ENCODE results near the gene C20orf173. TPM values are rescaled to one million over a fixed set of nuclear protein-coding genes. Genes with fewer than 3 reads are reported as not detected.
A peak's percentile ranks its signal among the peaks of the same experiment; 100 is the strongest.

C20orf173 gene
- total RNA-seq, 3 donors from 2014 or later: not detected

DNA sequence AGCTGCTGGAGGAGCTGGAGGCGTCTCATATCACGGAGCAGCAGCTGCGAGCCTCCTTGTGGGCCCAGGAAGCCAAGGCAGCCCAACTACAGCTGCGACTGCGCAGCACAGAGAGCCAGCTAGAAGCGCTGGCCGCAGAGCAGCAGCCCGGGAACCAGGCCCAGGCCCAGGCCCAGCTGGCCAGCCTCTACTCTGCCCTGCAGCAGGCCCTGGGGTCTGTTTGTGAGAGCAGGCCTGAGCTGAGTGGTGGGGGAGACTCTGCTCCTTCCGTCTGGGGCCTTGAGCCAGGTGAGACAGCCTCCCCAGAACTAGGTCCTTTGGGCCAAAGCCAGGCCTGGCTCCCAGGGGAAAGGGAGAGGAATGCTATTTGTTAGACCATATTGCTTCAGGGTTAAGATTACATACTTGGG, 31.7 kb downstream of the C20orf173 start:
- Histone ChIP-seq H3K27ac (peak overlapping the region; percentile 56 to 87), H3K9me3 (no peaks in the 10 kb centered on the region), H3K4me1 (peaks cover 0 to 3% of the 10 kb centered on the region in 2 donors), H3K4me3 (no peak overlapping the region), H3K27me3 (no peaks in the 10 kb centered on the region), H3K36me3 (no peaks in the 10 kb centered on the region)
- intact Hi-C loops (cut with DNase I; ENCODE audit: low total_unique reads): no loop called here
- no peak for TF ChIP-seq POLR2A (IDR thresholded peaks at IDR 0.05)
- no peak for TF ChIP-seq POLR2AphosphoS5 (IDR thresholded peaks at IDR 0.05)
- TF ChIP-seq, protein P1, sequence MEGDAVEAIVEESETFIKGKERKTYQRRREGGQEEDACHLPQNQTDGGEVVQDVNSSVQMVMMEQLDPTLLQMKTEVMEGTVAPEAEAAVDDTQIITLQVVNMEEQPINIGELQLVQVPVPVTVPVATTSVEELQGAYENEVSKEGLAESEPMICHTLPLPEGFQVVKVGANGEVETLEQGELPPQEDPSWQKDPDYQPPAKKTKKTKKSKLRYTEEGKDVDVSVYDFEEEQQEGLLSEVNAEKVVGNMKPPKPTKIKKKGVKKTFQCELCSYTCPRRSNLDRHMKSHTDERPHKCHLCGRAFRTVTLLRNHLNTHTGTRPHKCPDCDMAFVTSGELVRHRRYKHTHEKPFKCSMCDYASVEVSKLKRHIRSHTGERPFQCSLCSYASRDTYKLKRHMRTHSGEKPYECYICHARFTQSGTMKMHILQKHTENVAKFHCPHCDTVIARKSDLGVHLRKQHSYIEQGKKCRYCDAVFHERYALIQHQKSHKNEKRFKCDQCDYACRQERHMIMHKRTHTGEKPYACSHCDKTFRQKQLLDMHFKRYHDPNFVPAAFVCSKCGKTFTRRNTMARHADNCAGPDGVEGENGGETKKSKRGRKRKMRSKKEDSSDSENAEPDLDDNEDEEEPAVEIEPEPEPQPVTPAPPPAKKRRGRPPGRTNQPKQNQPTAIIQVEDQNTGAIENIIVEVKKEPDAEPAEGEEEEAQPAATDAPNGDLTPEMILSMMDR (IDR thresholded peaks at IDR 0.05): no peak
- DNase-seq (ENCODE audit: low spot score in 2 of 2): peak in 1 of 2 donors; percentile 27

DNA sequence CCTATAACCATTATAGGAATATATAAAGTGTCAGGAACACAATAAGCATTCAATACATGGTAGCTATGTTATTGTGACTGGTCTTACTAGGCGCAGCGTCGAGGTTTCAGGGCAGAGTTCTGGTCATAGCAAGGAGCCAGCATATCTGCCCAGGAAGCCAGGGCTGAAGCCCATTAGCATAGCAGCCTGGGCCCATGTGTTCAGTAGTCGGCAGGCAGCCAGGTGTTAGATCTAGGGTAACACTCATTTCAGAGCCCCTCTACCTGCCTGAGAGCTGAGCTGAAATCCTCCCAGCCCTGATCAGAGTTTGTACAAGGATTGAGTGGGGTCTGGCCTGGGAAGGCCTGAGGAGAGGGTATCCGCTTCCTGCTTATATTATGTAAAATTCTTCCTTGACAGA, 32.1 kb downstream of the C20orf173 start:
- H3K4me3 ChIP-seq: no peak overlapping the region
- no peaks in the 10 kb centered on the region for H3K9me3 ChIP-seq
- intact Hi-C loops (cut with DNase I; ENCODE audit: low total_unique reads): no loop called here
- DNase-seq (ENCODE audit: low spot score in 2 of 2): no peak
- no peak for TF ChIP-seq POLR2A (IDR thresholded peaks at IDR 0.05)
- TF ChIP-seq, protein P1 (IDR thresholded peaks at IDR 0.05): no peak
- no peak for TF ChIP-seq POLR2AphosphoS5 (IDR thresholded peaks at IDR 0.05)
- H3K4me1 ChIP-seq: peaks cover 0 to 3% of the 10 kb centered on the region in 2 donors
- H3K27me3 ChIP-seq: no peaks in the 10 kb centered on the region
- no peaks in the 10 kb centered on the region for H3K36me3 ChIP-seq
- peak overlapping the region; percentile 56 to 87 for H3K27ac ChIP-seq

DNA sequence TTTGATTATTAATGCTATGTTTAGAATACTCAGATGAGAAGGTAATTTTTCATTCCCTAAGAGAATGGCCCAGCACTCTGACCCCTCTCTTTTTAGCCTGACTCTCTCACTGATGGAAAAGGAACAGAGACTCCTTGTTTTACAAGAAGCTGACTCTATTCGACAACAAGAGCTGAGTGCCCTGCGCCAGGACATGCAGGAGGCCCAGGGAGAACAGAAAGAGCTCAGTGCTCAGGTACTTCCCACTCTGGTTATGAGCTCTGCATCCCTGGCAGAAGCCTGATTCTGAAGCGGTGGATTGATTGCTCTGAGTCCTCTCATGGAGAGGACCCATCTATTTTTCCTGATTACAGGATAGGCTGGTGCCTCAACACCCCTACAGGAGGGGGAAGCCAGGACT, 33.0 kb downstream of the C20orf173 start:
- Histone ChIP-seq H3K4me3 (no peak overlapping the region), H3K9me3 (no peaks in the 10 kb centered on the region), H3K36me3 (no peaks in the 10 kb centered on the region), H3K27me3 (no peaks in the 10 kb centered on the region), H3K4me1 (peaks cover 0 to 3% of the 10 kb centered on the region in 2 donors), H3K27ac (peak overlapping the region; percentile 56 to 87)
- DNase-seq (ENCODE audit: low spot score in 2 of 2): no peak
- TF ChIP-seq POLR2A (IDR thresholded peaks at IDR 0.05) (no peak), POLR2AphosphoS5 (IDR thresholded peaks at IDR 0.05) (no peak)
- TF ChIP-seq, protein P1 (IDR thresholded peaks at IDR 0.05): no peak
- intact Hi-C loops (cut with DNase I; ENCODE audit: low total_unique reads): no loop called here

GRCh38 chr20:35492352-35492751, 37.1 kb downstream of the C20orf173 start:
- H3K27me3 ChIP-seq: no peaks in the 10 kb centered on the region
- no peaks in the 10 kb centered on the region for H3K9me3 ChIP-seq
- DNase-seq (ENCODE audit: low spot score in 2 of 2): no peak
- no peak for TF ChIP-seq POLR2AphosphoS5 (IDR thresholded peaks at IDR 0.05)
- H3K27ac ChIP-seq: no peak overlapping the region
- H3K36me3 ChIP-seq: no peaks in the 10 kb centered on the region
- peaks cover 0 to 2% of the 10 kb centered on the region in 2 donors for H3K4me1 ChIP-seq
- H3K4me3 ChIP-seq: no peak overlapping the region
- intact Hi-C loops (cut with DNase I; ENCODE audit: low total_unique reads): no loop called here

DNA sequence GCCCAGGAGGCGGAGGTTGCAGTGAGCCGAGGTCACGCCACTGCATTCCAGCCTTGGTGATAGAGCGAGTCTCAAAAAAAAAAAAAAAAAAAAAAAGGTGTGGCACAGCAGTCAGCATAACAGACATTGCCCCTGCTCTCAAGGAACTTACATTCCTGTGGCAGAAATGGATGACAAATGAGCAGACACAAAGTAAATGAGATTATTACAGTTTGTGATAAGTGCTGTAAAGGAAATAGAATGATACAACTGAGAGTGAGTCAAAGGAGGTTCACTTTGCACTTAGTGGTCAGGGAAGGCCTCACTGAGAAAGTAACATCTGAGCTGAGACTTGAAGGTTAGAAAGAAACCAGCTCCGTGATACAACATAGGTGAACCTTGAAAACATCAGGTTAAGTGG, 37.6 kb downstream of the C20orf173 start:
- Histone ChIP-seq H3K4me3 (no peak overlapping the region), H3K27me3 (no peaks in the 10 kb centered on the region), H3K4me1 (no peaks in the 10 kb centered on the region), H3K36me3 (no peaks in the 10 kb centered on the region), H3K9me3 (no peaks in the 10 kb centered on the region), H3K27ac (no peak overlapping the region)
- intact Hi-C loops (cut with DNase I; ENCODE audit: low total_unique reads): no loop called here
- DNase-seq (ENCODE audit: low spot score in 2 of 2): no peak
- TF ChIP-seq POLR2AphosphoS5 (IDR thresholded peaks at IDR 0.05): no peak
- TF ChIP-seq, protein P1 (IDR thresholded peaks at IDR 0.05): no peak
- TF ChIP-seq POLR2A (IDR thresholded peaks at IDR 0.05): no peak

DNA sequence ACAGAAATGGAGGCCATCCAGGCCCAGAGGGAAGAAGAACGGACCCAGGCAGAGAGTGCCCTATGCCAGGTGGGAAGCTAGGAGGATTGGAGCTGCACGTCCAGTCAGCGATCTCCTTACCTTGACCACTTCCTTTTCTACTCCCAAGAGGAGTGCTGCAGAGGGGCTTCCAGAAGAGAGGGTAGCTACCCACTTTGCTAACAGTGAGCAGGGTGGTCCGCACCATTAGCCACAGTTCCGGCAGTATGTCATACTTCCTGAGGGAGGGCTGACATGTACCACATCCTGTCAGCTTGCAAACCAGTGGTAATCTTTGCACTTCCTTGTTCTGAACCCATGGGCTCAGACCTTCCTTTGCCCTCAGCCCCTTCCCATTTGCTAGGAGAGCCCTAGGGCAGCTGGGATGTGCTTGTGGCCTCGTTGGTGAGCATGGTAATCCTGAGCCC, 38.7 kb downstream of the C20orf173 start:
- Histone ChIP-seq H3K36me3 (no peaks in the 10 kb centered on the region), H3K27me3 (no peaks in the 10 kb centered on the region), H3K4me1 (no peaks in the 10 kb centered on the region), H3K9me3 (no peaks in the 10 kb centered on the region), H3K27ac (no peak overlapping the region), H3K4me3 (peak overlapping the region; percentile 34 to 37 (median 37))
- intact Hi-C loops (cut with DNase I; ENCODE audit: low total_unique reads): no loop called here
- DNase-seq (ENCODE audit: low spot score in 2 of 2): no peak
- TF ChIP-seq POLR2AphosphoS5 (IDR thresholded peaks at IDR 0.05): no peak
- TF ChIP-seq, protein P1 (IDR thresholded peaks at IDR 0.05): no peak
- TF ChIP-seq POLR2A (IDR thresholded peaks at IDR 0.05): no peak

Measured in breast epithelium (tissue), 4 donors.